CD4-positive, alpha-beta T cell treated with Interleukin-17A for 4 hours (primary cell): ENCODE data around the gene MAGEB17.
A peak's percentile ranks its signal among the peaks of the same experiment; 100 is the strongest.
"Not testable (repeated sequence)": the region's sequence is repeated elsewhere in the genome, so short reads cannot be mapped to it uniquely, and the experiment has no call there.

Experiments used
- DNase-seq: peaks from one replicate; pipeline ENCODE4 v3.0.0-alpha.2; 2020; ENCODE audit warnings: mixed read lengths

Gene MAGEB17, protein sequence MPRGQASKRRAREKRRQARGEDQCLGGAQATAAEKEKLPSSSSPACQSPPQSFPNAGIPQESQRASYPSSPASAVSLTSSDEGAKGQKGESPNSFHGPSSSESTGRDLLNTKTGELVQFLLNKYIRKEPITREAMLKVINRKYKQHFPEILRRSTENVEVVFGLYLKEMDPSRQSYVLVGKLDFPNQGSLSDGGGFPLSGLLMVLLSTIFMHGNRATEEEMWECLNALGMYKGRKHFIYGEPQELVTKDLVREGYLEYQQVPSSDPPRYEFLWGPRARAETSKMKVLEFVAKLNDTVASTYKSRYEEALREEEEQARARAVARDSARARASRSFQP

DNA sequence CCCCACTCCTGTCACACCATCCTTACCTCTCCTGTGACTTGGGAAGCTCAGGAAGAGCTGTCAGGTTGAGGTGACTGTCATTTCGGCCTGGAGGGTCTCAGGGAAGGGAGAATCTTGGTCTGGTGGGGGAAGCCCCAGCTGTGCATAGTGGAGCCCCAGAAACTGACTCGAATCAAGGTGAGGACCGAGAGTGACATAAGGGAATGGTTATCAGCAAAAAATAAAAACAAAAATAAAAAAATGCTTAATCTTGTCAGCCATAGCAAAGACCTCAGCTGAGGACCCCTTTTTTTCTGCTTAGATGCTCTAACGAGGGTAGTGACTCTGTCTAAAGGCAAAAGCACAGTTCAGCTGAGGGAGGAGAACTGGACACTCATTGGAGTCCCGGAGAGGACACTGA is at the start of gene MAGEB17:
Gene MAGEB17, plus strand, starts transcription at position 301 of the 400 bp plus-strand sequence. CDS start 2,902 bp downstream, outside the sequence.
- DNase-seq = no peak

DNA sequence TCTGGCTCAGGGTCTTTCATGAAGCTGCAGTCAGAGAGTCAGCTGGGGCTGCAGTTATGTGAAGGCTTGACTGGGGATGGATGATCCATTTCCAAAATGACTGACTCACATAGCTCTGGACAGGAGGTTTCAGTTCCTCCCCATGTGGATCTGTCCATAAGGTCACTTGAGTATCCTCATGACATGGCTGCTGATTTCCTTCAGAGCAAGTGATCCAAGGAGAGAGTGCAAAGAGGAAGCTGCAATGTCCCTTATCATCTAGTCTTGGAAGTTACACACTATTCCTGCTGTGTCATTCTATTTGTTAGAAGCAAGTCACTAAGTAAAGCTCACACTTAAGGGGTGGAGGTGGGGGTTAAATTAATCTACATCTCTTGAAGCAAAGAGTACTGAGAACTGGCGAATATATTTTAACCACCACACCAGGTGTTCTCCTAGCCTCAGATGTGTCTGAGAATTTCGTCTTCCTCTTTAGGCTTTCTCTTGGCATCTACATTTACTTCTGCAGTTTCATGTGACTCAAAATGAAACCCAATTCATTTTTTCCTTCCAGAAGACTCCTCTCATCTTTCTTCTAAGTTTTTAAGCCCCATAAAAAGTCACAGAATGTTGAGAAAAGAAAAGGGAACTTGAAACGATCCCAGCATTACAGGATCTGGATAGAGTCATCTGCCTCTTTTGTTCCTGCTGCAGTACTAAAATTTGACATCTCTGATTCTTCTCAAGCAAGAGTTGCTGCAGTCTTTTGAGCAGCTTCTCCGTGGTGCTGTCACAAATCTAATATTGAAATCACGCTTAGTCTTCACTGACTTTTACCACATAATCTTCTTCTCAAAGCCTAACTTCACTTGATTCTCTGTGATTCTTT is 47.7 kb upstream of the MAGEB17 start:
- DNase-seq = no peak

DNA sequence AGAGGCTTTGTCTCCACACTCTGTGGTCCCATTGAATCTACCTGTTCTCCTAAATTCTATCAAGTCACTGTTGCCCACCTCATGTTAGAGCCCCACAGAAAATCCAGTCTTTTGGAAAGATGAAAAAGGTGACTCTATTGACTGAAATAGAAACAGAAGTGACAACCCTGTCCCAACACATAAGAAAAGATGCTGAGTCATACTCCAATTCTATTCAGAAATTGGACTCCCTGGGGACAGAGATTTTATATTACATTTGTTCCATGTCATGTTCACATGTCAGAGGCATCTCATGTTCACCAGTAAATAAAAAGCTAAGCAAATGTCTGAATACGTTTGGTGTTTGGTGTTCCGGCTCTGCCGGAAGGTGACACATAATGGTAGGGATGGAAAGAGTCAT is 46.9 kb upstream of the MAGEB17 start:
- no peak for DNase-seq

DNA sequence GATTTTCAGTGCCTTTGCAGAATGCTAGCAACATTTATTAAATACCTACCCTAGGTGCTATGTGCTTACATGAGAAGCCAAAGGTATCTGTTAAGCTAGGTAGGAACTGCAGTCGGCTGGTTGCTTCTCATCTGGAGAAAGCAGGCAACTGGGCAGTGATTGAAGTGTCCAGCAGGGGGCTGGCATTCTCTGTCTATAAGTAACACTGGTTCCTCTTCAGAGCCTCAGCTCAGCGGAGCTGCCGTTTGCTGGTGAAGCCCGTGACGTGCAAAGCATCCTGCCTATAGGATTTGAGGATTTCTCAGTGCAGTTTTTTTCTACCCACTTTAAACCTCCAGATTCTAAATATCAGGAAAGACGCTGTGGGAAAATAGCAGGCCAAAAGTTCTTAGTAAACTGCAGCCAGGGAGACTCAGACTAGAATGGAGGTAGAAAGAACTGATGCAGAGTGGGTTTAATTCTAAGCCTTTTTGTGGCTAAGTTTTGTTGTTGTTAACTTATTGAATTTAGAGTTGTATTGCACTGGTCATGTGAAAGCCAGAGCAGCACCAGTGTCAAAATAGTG is 44.0 kb upstream of the MAGEB17 start, which contains the start of gene GRPR:
Gene GRPR, plus strand, starts transcription at position 344 of the 565 bp plus-strand sequence. CDS start 389 bp downstream, outside the sequence.
- peak; percentile 63 for DNase-seq

DNA sequence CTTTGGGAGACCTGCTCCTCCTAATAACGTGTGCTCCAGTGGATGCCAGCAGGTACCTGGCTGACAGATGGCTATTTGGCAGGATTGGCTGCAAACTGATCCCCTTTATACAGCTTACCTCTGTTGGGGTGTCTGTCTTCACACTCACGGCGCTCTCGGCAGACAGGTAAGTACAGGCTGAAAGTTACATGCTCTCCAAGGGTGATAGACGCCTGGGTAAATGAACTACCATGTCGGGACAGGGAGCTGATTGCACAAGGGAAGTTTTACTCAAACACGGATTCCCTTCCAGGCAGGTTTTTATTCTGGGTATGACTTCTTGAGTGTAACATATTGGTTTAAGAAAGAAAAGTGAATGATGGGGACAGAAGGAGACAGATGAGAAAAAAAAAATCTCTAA is 43.1 kb upstream of the MAGEB17 start:
- DNase-seq = no peak

DNA sequence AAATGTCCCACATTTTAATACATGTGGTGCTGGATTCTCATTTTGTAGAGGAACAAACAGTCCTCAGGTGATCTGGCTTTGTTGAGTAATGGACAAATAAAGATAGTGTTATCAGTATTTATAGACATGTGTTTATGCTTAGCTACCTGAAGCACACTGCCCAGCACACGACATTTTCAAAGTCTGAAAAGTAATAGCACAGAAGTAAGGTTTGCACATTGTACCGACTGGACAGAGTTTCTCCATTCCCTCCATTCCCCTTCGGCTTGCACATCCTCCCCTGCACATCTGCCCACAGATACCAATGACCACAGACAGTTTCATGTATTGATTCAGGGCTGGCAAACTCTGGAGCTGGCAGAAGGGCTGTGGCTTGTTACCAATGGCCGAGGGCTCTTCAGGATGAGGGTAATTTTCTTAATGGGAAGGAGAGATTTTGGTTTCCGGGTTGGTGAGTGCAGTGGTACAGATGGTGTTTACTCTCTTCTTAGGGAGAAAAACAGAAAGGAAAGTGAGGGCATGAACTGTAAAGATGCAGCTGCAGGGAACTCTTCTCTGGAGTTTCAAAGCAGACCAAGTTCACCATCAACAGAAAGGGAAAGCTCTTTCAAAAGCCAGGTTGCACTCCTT is 41.6 kb upstream of the MAGEB17 start:
- no peak for DNase-seq

DNA sequence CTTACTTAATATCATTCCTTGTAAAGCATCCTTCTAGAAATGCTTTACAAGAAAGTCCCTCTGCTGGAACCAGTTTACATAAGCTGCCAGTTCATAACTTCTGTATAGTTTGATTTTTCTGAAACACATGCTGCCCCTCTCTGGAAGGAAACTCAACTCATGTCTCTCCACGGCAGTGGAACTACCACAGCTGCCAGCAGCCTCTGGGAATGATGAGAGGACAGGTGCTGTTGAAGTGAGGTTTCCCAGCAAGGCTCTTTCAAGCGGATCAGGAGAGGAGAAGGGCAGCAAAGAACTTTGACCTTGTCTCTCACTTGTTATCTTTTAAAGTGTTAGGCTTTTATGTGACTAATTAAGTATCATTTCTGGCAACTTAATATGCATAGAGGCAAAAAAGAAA is 36.6 kb upstream of the MAGEB17 start:
- DNase-seq = no peak

DNA sequence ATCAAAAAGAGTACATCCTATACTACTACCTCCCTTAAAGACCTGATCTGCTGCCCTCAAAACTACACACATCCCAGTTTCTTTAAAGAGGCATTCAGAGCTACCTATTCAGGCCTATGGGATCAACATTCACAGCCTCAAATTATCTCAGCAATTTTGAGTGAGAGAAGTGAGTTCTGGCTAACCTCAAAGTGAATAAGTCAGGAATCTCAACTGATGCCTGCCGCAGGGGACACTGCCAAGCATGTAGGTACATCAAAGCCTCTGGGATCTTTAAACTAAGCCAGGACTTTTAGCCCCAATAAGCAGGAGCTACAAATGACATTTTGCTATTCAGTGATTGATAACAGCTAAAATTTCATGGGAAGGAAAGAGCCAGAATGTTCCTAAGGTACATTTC is 32.3 kb upstream of the MAGEB17 start:
- no peak for DNase-seq

DNA sequence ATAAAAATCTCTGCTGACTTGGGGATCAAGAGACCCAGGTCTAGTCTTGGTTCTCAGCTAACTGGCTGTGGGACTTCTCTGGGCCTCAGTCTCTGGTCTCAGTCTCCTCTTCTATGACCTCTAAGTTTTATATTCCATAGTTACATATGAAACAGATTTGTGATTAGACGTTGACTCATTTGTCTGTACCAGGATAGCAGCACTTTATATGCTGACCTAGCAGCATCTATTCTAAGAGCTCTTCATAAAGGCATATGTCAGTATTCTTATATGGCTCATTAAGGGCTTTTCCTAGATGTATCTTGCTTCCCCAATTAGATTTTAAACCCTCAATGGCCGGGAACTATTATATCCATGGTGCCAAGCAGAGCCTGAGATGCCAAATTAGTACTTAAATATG is 31.2 kb upstream of the MAGEB17 start:
- DNase-seq = no peak

DNA sequence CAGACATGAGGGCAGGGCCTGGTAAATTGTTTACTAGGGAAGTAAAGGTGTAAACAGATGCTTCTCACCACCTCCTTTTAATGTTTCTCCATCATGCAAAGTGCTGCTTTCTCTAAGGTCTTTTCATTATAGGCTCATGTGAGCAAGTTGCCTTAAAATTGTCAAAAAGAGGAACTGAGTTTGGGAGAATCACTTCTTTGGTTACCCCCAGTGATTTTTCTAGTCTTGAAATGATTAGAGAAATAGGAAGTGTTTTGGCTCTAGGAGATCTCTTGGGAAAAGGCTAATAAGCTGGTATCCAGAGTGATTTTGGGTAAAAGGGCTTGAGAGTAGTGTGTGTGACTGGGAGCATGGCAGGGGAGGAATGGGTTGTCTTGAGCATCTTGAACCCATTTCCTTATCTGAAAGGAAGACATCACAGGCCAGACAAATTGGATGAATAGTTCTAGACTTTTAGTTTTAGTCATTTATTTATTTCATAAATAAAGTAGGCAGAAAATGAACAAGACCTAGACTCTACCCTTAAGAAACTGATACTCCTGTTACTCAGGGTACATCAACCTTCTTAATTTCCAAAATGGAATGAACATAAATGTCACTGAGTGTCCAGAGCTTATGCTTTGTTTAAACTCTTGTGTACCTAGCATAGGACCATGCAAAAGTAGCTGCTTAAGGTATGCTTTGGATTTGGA is 29.7 kb upstream of the MAGEB17 start:
- DNase-seq = no peak

DNA sequence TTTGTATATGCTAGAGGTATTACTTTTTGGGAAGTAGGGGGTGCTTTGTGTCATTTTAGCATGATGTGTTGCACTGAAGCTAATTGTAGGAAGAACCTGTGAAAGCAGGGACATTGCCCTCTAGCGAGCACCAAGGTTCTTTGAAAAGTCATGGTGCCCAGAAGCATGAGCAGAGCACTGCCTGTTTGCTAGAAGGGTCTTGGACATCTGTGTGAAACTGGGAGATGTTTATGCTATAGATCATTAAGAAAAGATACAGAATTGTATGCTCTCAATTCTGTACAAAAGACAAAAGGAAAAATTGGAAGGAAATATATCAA is 29.2 kb upstream of the MAGEB17 start:
- DNase-seq = no peak

DNA sequence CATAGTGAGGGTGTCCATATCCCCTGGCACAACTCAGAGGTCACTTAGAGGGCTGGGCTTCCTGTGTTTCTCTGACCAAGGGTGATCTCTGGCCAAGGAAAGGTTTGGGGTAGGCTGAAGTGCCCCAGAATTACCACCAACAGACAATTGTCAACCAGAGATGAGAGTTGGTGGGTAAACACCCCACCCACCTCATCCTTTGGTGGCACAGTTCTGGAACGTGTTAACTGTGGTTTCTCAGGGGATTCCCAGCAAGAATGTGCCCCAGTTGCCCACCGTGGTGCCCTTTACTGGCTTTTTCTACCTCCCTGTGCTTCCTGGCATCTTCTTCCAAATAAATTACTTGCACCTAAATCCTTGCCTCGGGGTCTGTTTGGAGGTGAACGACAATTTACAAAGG is 26.8 kb upstream of the MAGEB17 start:
- no peak for DNase-seq

DNA sequence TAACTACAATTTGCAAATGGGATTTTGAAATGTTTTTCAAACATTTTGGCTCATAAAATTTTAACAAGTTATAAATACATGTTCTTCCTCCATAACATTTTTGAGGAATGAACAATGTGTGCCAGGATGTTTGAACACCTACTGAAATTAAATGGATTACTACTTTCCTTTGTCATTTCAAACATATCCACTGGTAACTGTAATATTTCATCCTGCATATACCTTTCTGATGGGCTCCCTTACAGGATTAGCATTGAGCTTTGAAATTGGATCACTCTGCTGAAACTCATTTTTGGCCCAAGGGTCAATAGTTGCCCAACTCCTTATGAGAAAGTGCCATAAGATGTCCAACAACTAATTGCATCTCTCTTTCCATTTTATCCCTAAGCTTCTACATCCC is 26.3 kb upstream of the MAGEB17 start:
- DNase-seq = no peak

DNA sequence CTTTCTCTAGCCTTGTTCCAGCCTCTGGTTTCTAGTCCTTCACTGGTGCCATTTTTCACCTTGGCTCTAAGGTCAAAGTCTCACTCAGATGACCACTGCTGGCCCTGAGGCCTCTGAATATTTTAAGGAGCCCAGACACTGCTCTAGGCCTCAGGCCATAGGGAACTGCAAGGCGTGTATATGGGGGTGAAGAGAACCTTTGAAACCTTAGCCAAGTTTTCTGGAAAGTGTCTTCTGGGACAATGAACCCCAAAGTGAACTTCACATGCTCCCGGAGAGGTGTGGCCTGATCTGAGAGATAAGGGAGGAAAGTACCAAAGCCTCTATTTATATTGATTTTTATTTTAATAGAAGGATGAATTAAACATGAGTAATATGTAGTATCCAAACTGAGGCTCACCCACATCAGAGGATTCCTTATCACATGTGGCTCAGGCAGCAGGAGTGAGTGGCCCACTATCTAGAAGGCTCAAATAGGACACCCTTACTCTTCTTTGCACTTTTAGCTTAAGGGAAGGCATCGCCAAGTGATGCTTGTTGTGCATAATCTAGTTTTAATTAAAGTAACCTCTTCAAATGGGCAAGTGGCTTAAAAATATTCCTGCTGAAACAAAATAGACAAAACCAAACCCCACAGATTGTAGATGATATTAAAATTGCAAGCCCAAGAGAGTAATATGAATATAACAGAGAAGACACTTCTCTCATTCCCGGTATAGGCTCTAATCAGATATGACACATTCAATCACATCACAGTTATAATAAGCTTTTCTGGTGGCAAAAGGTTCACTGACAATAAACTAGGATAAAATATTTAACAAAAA is 25.6 kb upstream of the MAGEB17 start:
- no peak for DNase-seq

DNA sequence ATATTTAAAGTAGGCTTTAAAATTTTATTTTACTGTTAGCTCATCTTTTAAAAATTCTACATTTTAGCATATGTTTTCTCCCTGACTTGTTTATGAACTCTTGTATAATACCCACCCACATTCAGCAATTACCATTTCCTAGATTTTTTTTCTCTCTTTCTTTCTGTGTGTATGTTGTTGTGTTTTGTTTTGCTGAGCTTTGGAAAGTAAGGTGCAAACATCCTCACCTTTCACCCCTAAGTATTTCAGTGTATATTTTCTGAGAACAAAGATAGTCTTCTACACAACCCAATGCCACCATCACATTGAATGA is 25.1 kb upstream of the MAGEB17 start:
- no peak for DNase-seq

DNA sequence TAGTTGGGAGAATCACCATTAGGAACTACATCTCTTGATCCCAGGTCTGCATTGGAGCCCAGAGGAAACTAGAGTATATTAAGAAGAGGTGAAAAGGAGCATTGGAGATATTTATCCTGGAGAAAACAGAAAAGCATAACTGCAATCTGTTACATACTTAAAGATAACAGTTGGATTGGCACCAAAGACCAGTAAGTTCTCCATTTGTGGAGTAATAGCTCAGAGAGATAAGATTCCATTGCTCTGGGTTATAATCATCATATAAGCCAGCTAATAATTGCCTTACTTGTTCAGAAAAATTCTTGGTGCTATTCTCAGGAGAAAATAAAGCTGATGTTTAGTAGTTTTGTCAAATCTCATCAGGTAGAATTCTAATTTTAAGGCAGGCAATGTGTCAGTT is 23.3 kb upstream of the MAGEB17 start:
- DNase-seq = no peak

DNA sequence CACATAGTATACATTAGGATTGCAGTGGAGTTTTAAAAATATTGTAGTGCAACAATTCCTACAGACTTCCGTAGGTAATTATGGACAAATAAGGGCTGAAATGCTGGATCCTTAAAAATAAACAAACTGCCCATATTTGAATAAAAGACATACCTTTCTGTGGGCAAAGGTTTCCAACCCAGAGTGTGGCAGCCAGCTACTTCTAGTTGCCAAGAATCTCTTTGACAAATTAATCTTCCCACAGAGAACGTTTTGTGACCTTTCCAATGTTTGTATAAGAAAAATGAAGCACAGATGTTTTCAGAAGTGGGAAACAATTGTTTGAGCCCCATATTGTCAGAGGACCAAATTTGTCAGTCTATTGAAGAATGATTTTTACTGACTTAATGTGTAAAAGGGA is 22.9 kb upstream of the MAGEB17 start:
- no peak for DNase-seq

DNA sequence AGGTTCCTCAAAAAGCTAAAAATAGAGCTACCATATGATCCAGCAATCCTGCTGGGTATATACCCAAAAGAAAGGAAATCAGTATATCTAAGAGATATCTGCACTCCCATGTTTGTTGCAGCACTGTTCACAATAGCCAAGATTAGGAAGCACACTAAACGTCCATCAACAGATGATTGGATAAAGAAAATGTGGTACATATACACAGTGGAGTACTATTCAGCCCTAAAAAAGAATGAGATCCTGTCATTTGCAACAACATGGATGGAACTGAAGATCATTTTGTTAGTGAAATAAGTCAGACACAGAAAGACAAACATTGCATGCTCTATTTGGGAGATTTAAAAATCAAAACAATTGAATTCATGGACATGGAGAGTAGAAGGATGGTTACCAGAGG is 22.2 kb upstream of the MAGEB17 start:
- DNase-seq = not testable (repeated sequence)

DNA sequence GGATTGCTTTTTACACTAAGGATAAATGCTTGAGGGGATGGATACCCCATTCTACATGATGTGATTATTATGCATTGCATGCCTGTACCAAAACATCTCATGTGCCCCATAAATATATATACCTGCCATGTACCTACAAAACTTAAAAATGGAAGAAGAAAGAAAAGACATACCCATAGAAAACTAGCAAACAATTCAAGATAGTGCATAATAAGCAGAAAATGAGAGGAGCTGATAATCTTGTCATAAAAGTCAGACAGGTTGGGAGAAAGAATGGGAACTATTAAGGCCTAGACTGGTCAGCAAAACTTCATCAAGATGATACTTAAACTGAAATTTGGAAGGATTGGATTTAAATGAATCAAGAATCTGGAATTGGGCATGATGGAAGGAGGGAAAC is 21.6 kb upstream of the MAGEB17 start:
- DNase-seq = no peak

DNA sequence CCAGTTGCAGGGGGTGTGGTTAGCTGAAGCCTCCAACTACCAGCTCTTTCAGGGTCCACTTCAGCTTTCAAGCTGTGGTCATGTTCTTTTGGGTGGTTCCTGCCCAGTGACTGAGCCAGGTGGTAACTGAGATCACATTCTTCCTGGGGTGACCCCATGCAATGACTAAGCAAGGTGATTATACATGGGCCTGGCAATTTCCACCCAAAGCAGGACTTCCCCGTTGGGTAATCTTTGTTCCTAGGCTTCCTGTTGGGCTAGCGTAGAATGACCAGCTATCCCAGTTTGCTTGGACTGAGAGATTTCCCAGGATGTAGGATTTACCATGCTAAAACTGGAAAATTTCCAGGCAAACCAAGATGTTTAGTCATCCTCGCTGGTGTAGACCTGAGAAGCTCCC is 18.4 kb upstream of the MAGEB17 start:
- no peak for DNase-seq

DNA sequence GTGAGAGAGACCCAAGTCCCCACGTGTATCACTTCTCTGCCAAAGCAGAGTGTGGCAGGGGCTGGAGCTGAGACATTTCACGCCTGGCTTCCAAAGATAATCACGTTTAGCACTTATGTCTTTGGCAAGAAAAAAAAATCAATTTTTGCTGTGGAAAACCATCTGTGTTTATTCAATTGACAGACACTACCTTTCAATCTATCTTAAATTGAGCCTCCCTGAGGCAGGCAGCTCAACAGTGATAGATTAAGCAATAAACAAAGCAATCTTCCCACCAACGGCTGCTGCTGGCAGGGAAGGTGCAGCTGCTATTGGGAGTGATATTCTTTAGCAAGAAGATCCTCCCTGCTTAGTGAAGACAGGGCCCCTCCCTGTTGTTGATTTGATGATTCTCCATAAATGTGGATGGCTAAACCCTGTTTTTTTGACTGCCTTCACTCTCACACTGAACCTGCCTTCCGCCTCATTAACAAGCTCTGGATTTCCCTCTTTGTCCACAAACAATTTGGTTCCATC is 11.6 kb upstream of the MAGEB17 start:
- no peak for DNase-seq
